Stimulated activated CD8-positive, alpha-beta memory T cell treated with anti-CD3 and anti-CD28 coated beads, Interleukin-15, amount 100 ng/mL, for 1 hour (primary cell): ENCODE measurements around the gene C6orf47.
A peak's percentile ranks its signal among the peaks of the same experiment; 100 is the strongest.

Experiments
- DNase-seq: peaks from one replicate; pipeline ENCODE4 v3.0.0-alpha.2; 2020; ENCODE audit warnings: low read depth

Gene C6orf47

DNA sequence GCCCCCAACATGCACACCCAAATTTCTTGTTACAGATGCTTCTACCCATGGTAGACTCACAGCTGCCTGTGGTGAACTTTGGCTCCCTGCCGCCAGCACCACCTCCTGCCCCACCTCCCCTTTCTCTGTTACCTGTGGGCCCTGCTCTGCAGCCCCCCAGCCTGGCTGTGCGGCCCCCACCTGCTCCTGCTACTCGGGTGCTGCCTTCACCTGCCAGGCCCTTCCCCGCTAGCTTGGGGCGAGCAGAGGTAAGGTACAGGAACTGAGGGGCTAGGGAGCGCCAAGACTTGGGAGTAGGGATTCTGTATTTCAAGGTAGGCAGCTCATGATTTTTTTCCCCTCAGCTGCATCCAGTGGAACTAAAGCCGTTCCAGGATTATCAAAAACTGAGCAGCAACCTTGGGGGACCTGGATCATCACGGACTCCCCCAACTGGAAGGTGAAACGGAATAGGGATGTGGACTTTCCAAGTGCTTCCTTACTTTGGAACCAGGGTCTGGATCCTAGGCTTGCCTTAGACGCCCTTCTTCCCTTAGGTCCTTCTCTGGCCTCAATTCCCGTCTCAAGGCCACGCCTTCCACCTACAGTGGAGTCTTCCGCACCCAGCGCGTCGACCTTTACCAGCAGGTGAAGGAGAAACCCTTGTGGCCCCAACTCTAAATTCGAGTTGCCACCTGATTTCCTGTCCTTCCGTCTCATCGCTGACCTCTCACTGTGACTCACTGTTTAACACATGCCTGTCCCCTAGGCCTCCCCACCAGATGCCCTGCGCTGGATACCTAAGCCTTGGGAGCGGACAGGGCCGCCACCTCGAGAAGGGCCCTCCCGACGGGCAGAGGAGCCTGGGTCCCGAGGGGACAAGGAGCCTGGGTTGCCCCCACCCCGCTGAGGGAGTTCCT lies 23.6 kb downstream of the C6orf47 start:
- no peak for DNase-seq

DNA sequence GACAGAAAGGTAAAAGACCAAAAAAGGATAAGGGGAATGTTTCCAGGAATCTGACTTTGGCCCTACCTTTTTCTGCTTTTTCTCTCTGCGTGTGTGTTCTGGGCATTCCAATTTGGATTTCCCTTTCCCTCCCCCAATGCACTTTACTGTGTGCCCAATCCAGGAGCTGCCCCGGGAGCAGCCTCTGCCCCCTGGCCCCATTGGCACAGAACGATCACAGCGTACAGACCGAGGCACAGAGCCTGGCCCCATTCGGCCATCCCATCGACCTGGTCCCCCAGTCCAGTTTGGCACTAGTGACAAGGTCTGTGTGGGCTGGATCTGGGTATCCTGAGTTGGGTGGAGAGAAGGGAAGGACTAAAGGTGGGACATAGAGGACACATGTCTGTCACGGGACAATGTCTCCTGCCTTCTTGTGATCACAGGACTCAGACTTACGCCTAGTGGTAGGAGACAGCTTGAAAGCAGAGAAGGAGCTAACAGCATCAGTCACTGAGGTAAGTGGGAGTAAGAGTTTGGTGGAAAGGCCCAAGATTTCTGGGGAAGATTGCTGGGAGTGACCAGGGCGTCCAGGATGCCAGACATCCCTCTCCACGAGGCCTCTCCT lies 25.5 kb downstream of the C6orf47 start:
- no peak for DNase-seq

DNA sequence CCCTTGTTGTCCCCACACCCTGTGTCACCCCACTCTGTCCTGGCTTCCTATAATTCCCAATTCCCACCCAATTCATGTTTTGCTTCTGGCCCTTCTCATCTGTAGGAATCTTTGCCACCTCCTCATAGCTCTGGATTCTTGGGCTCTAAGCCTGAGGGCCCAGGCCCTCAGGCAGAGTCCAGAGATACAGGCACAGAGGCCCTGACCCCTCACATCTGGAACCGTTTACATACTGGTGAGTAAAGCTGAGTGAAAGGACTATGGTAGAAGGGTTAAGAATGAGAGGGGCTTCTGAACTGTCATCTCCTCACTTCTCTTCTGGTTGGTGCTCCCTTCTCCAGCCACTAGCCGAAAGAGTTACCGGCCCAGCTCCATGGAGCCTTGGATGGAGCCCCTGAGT lies 26.4 kb downstream of the C6orf47 start:
- DNase-seq, result no peak

DNA sequence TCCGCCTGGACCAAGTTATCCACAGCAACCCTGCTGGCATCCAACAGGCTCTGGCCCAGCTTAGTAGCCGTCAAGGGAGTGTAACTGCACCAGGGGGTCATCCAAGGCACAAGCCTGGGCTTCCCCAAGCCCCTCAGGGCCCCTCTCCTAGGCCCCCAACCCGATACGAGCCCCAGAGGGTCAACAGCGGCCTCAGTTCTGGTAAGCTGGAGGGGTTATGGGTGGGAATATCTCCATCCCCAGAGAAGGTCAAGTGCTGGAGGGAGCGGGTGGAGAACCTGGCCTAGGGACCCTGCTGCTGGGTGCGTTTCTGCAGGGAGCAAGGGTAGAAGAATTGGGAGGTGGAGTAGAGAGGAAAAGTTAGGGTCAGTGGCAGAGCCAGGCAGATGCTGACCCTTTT lies 27.1 kb downstream of the C6orf47 start:
- DNase-seq, result no peak

DNA sequence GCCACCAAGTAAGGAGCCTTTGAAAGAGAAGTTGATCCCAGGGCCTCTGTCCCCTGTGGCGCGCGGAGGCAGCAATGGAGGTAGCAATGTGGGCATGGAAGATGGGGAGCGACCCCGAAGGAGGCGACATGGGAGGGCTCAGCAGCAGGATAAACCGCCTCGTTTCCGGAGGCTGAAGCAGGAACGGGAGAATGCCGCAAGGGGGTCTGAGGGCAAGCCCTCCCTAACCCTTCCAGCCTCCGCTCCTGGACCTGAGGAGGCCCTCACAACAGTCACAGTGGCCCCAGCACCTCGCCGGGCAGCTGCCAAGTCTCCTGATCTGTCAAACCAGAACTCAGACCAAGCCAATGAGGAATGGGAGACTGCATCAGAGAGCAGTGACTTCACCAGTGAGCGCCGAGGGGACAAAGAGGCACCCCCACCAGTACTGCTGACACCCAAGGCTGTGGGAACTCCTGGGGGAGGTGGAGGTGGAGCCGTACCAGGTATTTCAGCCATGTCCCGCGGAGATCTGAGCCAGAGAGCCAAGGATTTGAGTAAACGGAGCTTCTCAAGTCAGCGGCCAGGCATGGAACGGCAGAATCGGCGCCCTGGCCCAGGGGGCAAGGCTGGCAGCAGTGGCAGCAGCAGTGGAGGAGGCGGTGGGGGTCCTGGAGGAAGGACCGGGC lies 28.2 kb downstream of the C6orf47 start:
- no peak for DNase-seq

DNA sequence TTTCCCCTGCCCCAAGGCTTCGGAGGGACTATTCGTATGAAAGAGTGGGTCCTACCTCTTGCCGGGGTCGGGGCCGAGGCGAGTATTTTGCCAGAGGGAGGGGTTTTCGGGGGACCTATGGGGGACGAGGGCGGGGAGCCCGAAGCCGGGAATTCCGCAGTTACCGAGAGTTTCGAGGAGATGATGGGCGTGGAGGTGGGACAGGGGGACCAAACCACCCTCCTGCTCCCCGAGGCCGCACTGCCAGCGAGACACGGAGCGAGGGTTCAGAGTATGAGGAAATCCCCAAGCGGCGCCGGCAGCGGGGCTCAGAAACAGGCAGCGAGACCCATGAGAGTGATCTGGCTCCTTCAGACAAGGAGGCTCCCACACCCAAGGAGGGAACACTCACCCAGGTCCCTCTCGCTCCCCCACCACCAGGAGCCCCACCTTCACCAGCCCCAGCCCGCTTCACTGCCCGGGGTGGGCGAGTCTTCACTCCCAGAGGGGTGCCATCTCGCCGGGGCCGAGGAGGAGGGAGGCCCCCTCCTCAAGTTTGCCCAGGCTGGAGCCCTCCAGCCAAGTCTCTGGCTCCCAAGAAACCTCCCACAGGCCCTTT lies 28.8 kb downstream of the C6orf47 start:
- DNase-seq, result no peak

DNA sequence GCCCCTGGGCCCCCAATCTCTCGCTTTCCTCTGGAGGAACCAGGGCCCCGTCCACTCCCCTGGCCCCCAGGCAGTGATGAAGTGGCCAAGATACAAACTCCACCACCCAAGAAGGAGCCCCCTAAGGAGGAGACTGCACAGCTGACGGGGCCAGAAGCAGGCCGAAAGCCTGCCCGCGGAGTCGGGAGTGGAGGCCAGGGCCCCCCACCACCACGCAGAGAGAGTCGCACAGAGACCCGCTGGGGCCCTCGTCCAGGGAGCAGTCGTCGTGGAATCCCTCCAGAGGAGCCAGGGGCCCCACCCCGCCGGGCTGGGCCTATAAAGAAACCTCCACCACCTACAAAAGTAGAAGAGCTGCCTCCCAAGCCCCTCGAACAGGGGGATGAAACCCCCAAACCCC lies 29.4 kb downstream of the C6orf47 start:
- DNase-seq, result no peak

DNA sequence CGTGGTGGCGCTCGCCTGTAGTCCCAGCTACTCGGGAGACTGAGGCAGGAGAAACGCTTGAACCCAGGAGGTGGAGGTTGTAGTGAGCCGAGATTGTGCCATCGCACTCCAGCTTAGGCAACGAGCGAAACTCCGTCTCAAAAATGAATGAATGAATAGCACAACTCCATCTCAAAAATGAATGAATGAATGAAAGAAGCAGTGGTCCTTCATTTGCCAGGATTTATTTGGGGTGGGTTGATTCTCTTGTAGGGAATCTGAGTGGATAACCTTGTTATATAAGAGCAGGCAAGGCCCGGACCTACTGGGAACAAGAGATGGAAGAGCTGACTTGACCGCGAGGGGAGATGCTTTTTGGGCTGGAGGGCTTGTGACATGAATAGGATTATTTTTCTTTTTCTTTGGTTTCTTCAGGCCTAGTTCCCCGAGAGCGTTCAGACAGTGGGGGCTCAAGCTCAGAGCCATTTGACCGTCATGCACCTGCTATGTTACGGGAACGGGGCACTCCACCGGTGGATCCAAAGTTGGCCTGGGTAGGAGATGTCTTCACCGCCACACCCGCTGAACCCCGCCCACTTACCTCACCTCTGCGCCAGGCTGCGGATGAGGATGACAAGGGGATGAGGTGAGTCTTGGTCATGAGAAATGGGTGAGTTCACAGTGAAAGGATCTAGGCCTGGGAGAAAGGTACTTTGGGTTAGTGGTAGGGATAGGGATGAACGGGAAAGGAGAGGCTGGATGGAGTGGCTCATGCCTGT lies 30.2 kb downstream of the C6orf47 start:
- DNase-seq, result no peak

DNA sequence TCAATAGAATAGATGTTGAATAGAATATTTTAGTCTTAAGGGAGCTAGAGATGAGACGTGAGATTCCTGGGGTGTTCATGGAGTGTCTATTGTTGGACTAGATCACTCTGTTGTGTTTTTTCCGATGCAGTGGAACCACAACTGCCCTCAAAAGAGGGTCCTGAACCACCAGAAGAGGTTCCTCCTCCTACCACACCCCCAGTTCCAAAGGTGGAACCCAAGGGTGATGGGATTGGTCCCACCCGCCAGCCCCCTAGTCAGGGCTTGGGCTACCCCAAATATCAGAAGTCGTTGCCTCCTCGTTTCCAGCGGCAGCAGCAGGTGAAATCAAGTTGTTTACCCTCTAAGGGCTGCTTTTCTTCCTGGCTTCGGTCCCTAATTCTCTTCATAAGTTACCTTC lies 31.6 kb downstream of the C6orf47 start:
- DNase-seq, result no peak

DNA sequence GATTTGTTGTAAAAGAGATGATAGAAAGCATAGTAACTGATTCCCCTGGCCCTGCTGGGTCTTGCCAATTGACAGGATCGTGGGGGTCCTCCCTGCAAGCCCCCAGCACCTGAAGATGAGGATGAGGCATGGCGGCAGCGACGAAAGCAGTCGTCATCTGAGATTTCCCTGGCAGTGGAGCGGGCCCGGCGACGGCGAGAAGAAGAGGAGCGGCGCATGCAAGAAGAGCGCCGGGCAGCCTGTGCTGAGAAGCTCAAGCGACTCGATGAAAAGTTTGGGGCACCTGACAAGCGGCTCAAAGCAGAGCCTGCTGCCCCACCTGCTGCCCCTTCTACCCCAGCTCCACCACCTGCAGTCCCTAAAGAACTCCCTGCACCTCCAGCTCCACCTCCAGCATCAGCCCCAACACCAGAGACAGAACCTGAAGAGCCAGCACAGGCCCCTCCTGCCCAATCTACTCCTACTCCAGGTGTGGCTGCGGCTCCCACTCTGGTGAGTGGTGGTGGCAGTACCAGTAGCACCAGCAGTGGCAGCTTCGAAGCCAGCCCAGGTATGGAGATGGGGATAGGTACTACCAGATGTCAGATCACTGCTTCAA lies 32.8 kb downstream of the C6orf47 start:
- DNase-seq, result no peak

DNA sequence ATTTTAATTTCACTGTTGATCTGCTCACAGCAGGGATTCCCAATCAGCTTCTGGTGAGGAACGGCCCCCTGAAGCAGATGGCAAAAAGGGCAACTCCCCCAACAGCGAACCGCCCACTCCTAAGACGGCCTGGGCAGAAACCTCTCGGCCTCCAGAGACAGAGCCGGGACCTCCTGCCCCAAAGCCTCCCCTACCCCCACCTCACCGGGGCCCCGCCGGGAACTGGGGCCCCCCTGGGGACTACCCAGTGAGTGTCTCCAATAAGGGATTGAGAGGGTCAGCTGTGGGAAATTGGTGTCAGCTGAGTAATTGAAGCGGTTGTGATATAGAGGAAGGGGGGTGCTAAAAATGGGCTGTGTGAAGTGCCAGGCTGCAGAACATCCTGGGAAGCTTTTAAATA lies 33.6 kb downstream of the C6orf47 start:
- DNase-seq, result no peak

DNA sequence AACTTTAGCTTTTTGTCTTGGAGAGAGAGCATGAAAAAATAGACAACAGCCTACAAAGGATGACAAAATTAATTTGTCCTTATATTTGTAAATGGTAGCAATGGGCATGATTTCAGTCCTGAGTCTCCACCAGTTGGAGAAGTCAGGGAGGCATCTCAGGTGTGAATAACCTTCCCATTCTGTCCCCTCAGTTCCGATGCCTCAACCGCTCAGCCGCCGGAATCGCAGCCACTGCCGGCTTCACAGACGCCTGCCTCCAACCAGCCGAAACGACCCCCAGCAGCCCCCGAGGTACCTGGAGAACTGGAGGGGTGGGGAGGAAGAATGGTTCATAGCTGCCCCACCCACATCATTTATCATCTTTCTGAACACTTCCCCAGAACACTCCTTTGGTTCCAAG lies 36.5 kb downstream of the C6orf47 start:
- DNase-seq, result no peak

DNA sequence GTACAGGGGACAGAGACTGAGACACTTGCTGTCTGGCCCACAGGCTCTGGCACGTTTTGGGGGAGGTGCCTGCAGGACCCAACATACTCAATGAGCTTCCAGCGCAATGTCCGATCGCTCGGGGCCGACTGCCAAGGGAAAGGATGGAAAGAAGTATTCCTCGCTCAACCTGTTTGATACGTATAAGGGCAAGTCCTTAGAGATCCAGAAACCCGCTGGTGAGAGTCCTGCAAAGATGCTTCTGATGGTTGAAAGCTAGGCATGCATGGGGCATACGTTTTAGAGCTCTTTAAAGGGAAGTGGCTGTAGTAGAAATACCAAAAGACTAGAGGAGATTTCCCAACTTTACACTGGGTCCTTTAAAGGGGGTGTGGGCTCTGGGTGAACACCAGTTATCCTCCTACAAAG lies 37.9 kb downstream of the C6orf47 start:
- DNase-seq, result no peak

DNA sequence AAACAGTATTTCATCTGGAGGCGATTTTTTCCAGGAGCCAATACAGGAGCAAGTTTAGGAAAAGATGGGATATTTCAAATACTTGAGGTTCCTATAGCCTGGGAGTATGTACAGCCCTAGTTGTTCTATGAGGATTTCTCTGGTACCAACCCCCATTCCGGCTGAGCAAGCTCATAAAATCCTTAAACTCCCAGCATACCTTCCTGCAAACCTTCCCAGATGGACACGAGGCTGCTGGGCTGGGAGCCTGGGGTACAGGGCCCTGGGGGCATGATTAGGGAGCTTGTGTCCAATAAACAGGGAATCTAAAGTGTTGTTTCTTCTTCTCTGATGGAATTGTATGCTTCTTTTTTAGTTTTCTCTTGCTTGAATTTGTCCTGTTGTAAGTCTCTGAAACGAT lies 38.6 kb downstream of the C6orf47 start:
- DNase-seq, result no peak

DNA sequence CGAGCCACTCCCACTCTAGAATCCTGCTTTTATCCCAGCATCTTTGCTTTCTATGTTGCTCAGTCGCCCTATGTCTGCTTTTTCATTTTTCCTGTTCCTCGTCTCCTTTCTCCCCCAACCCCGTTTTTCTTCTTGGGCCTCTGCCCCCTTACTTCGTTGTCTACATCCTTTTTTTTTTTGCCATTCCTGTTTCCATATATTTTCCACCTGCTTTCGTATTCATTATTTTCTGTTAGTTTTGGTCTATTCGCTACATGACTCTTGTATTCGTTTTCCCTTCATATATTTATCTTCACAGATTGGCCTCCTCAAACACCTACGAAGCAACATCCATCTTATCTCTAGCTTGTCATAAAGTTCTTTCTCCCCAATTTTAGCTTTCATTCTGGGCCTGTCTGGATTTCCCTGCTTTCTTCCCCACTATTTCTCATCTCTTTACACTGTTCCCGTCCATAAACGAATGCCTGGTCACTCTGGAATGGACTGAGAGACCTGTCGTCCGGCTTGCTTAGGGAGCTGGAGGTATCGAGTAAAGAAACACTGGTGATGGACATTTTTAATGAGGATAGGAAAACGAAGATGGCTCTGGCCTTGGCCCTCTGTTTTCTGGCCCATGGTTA lies 39.1 kb downstream of the C6orf47 start:
- DNase-seq, result no peak

DNA sequence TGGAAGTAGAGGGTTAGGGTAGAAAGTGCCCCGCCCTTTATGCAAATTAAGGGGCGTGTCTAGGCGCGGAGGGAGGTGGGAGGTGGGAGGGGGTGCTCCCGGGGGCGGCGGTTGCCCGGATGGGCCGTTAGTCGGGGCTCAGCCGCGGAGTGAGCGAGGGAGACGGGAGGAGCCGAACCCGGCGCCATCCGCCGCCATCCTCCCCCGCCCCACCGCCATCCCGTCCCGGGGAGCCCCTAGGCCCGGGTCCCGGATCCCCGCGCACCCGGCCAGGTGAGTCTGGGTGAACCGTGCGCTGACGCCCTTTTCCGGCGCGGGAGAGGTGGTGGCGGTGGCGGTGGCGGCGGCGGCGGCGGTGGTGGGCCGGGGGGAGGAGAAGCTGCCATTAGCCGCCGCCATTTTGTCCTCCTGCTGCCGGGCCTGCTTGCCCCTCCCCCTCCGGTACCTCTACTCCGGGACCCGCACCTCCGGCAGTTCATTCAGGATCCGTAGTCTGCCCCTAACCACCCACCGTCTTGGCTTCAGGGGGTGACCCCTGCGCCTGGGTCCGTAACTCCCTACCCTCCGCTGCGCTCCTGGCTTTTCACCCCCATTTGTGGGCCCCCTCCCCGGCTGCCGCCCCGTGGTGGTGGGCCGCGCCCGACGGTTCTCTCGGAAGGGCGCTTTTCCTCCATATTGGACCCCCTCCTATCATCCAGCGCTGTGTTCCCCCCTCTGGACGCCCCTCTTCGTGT lies 39.8 kb downstream of the C6orf47 start, which contains the start of gene PRRC2A:
PRRC2A (plus strand) TSS at position 130 of the 734 bp plus-strand sequence. CDS start 2,075 bp downstream, outside the sequence.
- DNase-seq, result peak; percentile 51

DNA sequence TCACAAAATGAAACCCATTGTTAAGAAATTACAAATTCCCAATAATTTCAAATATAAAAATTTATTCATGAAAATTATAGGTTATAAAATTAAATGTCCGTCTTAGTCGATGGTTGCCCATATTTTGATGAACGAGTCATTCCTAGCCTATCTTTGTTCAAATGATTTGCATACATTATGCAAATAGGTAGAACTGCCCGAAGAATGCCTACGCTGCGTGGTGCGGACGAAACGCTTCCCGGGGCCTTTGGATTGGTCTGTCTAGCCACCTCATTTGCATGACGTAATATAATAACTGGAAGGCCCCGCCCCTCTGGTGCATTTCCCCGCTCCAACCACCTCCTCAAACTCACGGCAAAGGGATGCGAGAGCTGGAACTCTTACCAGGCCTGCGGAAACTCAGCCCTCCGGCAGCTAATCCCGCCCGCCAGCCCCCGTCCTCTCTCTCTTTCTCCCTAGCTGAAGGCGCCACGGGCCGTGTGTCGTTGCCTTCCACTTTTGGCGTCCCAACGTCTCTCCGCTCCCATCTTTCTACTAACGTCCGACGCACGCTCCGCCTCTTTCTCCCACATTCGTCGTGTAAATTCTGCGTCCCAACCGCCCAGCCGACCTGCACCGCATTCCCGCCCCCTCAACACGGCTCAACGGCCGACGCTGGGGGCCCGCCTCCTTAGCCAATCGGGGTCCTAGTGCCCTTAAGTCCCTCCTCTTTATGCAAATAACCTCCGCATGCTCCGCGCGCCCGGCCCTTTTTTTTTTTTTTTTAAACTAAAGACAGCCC lies 40.6 kb downstream of the C6orf47 start:
- DNase-seq, result peak; percentile 90

DNA sequence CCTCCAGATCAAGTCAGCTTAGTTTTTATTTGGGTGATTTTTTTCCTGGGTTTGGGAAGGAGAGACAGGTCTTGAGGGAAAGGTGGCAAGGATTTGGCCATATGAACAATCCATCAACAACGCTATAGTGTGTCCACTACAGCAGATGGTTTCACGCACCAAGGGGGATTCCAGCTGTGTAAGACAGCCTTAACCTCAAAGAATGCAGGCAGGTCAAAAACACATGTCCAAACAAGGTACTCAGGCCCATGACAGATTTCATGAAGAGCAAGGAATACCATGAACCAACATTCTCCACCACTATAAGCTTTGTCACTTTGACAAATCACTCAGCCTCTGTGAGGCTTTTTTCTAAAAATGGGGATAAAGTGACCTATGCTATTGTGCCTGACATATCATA lies 43.6 kb downstream of the C6orf47 start:
- no peak for DNase-seq

DNA sequence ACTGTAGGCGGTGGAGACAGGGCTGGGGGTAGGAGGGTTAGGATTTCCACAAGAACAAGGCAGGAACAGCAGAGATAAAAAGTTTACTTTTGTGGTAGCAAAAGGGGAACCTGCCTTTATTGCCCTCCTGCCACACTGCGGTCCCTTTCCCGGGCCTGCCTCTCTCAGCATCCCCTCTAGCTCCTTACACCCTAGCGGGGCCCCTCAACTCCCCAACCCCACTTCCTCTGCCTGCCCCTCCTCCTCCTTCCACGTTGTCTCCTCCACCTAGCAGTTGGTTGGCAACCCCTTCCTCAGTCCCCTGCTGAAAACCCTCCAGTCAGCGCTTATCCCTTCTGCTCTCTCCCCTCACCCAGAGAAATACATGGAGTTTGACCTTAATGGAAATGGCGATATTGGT lies 44.8 kb downstream of the C6orf47 start:
- no peak for DNase-seq
